NCI-H1092 (cell line): Measurements from ENCODE around the gene VCAN.
"Not testable (repeated sequence)": the region's sequence is repeated elsewhere in the genome, so short reads cannot be mapped to it uniquely, and the experiment has no call there.

Experiments used
- DNase-seq: peaks from one replicate; lab custom pipeline; 2025; lab: John Stamatoyannopoulos, UW

VCAN gene

DNA sequence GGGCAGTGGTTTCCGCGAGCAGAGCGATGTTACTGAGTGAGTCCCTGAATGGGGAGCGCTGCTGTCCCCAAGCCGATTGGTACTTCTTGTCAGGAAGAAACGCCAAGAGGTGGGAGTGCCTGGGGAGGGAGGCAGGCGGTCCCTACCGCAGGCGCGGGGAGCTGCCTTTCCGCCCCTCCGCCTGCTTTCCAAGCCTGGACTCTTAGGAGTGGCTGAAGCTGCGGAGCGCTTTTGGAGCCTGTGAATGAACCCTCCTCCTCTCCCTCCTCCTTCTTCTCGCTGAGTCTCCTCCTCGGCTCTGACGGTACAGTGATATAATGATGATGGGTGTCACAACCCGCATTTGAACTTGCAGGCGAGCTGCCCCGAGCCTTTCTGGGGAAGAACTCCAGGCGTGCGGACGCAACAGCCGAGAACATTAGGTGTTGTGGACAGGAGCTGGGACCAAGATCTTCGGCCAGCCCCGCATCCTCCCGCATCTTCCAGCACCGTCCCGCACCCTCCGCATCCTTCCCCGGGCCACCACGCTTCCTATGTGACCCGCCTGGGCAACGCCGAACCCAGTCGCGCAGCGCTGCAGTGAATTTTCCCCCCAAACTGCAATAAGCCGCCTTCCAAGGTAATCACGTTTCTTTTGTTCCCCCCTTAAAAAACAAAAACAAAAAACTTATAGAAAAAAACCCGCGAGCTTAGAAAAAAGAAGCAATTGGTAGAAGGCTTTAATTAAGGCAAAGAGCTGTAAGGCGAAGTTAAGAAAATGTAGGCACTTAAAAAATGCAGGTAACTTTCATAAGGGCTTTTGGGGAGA lies at the start of gene VCAN:
Gene VCAN (plus strand): TSS at position 340 of the 808 bp plus-strand sequence. CDS start 11,775 bp downstream, outside the sequence.
- no peak for DNase-seq

- no peak for DNase-seq
These were observed 49.3 kb upstream of the VCAN start for GRCh38 chr5:83422284-83422683.

GRCh38 chr5:83426855-83427254 lies 44.7 kb upstream of the VCAN start:
- DNase-seq = no peak

- DNase-seq = no peak
These were observed 43.4 kb upstream of the VCAN start for GRCh38 chr5:83428126-83428525.

DNA sequence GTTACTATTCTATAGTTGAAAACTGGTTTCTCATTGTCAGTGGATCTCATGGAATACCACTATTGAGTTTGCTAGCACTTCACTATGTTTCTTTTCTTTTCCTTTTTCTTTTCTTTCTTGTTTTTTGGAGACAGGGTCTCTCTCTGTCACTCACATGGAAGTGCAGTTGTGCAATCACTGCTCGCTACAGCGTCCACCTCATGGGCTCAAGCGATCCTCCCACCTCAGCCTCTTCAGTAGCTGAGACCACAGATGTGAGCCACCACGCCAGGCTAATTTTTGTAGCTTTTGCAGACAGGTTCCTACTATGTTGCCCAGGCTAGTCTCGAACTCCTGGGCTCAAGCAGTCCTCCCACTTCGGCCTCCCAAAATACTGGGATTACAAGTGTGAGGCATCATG lies 42.7 kb upstream of the VCAN start:
- no peak for DNase-seq

DNA sequence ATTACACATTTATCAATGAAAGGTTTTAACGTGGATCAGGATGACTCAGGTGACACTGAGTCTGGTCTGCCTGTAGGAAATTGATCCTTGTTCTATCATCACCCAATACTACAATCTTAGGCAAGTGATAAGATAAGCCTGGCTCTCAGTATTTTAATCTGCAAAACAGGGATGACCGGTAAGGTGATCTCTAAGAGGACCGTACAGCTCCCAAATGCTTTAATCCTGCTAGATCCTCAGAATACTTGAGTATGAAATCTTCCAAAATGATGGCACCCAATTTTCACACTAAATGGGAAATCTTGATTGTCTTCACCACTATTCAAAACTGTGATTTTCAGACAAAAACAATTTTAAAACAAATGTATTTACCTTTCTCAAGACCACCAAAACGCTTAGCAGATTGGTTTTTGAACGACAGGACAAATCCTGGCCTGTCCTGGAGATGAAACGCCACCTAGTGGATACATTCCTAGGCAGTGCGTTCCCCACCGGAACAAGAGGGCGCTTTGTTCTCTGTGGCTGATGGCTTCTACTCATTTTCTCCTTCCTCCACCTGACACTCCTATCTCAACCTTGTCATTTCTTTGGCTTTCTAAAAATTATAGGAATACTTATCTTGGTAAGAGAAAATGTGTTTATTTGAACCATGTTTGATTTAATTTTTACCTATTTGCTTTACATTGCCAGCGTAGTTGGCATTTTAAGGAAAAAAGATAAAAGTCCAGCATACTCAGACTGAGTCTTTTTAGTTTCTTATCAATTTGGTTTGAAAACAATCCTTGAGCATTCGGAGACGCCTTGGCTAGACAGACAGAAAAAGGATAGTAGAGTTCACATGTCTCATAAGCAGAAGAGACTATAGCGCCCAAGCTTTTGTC lies 41.2 kb upstream of the VCAN start:
- DNase-seq = peak; percentile 24

- DNase-seq = no peak
These were observed 37.7 kb upstream of the VCAN start for GRCh38 chr5:83433891-83434290.

DNA sequence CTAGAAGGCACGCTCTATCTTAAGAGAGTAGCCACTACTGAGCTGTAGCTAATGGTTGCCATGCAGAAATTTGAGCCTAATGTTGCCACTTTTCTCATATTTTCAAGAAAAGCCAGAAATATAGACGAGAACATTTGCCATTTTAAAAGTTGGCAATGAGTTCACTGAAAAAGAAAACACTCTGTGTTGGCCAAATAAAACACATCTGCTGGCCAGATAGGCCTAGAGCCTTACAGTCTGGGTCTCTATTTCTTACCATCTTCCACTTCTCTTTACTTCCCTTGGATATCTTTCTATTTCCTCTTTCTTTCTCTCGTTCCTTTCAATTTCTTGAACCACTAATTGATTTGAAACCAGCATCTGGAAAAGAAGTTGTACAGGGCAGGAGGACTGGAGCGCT lies 36.6 kb upstream of the VCAN start:
- DNase-seq = no peak

- DNase-seq = no peak
These were observed 35.3 kb upstream of the VCAN start for GRCh38 chr5:83436276-83436675.

GRCh38 chr5:83437697-83438096 lies 33.8 kb upstream of the VCAN start:
- not testable (repeated sequence) for DNase-seq

GRCh38 chr5:83440826-83441225 lies 30.7 kb upstream of the VCAN start:
- DNase-seq = no peak

GRCh38 chr5:83441747-83442146 lies 29.8 kb upstream of the VCAN start:
- no peak for DNase-seq

DNA sequence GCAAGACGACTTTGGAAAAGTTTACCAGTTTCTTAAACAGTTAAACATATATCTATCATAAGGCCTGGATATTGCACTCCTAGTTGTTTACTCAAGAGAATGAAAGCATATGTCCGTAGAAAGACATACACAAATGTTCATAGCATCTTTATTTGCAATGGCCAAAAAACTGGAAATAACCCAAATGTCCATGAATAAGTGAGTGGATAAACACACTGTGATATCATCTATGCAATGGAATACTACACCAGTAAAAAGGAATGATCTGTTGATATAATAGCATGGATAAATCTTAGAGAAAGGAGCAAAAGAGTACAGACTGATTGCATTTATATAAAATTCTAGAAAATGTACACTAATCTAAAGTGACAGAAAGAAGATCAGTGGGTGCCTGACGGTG lies 28.0 kb upstream of the VCAN start:
- no peak for DNase-seq

DNA sequence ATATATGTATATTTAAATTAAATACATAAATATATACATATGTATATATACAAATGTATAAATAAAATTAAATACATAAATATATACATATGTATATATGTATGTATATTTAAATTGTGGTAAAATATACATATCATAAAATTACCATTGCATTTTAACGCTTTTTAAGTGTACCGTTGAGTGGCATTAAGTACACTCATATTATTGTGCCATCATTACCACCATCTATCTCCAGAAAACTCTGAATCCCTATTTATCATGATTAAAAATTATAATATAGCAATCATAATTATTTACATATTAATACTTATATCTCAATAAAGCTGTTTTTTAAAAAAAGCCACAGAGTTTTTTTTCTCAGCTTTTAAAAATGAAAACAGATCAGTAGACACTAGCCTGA lies 27.1 kb upstream of the VCAN start:
- DNase-seq = no peak

DNA sequence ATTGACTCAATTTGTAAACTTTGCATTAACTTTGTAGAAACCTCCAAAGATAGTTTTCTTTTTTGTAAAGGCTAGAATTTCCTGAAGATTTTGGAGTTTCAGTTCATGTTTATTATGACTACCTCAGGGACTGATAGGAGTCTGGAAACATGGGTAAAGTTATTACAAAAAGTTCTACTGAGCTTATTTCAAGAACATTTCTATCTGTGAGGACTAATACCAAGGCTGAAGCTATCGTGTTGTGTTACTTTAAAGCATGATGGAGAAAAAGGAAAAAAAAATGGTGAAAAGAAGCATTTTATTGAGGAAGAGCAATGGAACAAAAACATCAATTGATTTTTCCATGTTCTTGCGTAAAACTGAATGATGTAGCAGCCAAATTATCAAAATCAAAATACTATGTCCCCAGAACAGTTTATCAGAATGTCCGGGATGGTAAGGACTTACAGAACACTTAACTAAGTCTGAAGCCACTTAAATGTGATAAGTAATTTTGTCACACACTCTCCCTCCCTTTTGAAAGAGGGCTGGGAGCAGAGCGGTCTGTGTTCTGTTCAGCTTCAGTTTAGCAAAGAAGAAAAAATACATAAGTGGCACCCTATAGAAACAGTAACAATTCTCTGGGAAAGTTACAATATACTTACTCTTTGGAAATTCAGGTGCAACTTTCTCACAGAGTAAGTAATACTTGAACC lies 25.1 kb upstream of the VCAN start:
- DNase-seq = no peak

GRCh38 chr5:83447533-83447932 lies 24.0 kb upstream of the VCAN start:
- DNase-seq = no peak

GRCh38 chr5:83450183-83450966 lies 21.2 kb upstream of the VCAN start:
- DNase-seq = no peak

GRCh38 chr5:83450967-83451248 lies 20.6 kb upstream of the VCAN start:
- no peak for DNase-seq

- no peak for DNase-seq
These were observed 19.6 kb upstream of the VCAN start for GRCh38 chr5:83451955-83452354.

GRCh38 chr5:83453937-83454336 lies 17.6 kb upstream of the VCAN start:
- DNase-seq = no peak

- no peak for DNase-seq
These were observed 7.3 kb upstream of the VCAN start for GRCh38 chr5:83464261-83464660.
